Vagina (tissue), 2 donors: ENCODE data around the gene NDUFAB1. TPM values are rescaled to one million over a fixed set of nuclear protein-coding genes. Genes with fewer than 3 reads are reported as not detected.

Source experiments
- DNase-seq, 2 donors: peaks; one replicate each; pipeline ENCODE4 v3.0.0-alpha.2; 2017; ENCODE audit errors: extremely low spot score in 2 of 2
- H3K27ac ChIP-seq: fragments of 200-600 bp; sonication (generic); one replicate; pipeline ENCODE4 v1.5.1; 2019
- H3K27me3 ChIP-seq: fragments of 200-600 bp; sonication (generic); one replicate; pipeline ENCODE4 v1.5.1; 2019
- H3K36me3 ChIP-seq, 2 donors: fragments of 200-600 bp; sonication (generic); one replicate each; pipeline ENCODE4 v1.5.1; 2017 to 2019
- H3K4me1 ChIP-seq: fragments of 200-600 bp; sonication (generic); one replicate; pipeline ENCODE4 v1.5.1; 2019
- H3K4me3 ChIP-seq, 2 donors: fragments of 200-600 bp; sonication (generic); 1 replicate in 1 of 2; 2 replicates in 1 of 2; pipeline ENCODE4 v1.5.1; 2016 to 2019
- H3K9me3 ChIP-seq: fragments of 200-600 bp; sonication (generic); one replicate; pipeline ENCODE4 v1.5.1; 2019
- CTCF ChIP-seq, 3 experiments: fragments of 450-650 bp in 2 of 3; fragments of 200-600 bp in 1 of 3; sonication (generic) in 1 of 3; IDR thresholded peaks; one replicate each; pipeline ENCODE4 v1.5.1; 2017 to 2019; ENCODE audit warnings: antibody characterized with exemption in 3 of 3, mild to moderate bottlenecking in 2 of 3, moderate library complexity in 2 of 3
- POLR2A ChIP-seq, 2 donors: fragments of 450-650 bp; IDR thresholded peaks; one replicate each; pipeline ENCODE4 v1.6.1; 2017; ENCODE audit warnings: antibody characterized with exemption in 2 of 2, mild to moderate bottlenecking in 2 of 2, moderate library complexity in 2 of 2
- POLR2AphosphoS5 ChIP-seq, 2 donors: sonication (generic); formaldehyde crosslinking; IDR thresholded peaks; one replicate each; pipeline ENCODE4 v1.9.0; 2017; ENCODE audit warnings: antibody characterized with exemption in 2 of 2, mild to moderate bottlenecking in 2 of 2, low read depth in 1 of 2; ENCODE audit not compliant: insufficient read depth in 1 of 2
- intact Hi-C: fragments of 100-400 bp; cut with DNase I; formaldehyde crosslinking; loops from one replicate; pipeline ENCODE4 v1.15.1; 2023
- total RNA-seq: library from RNA; depleted of rRNA; stranded (reverse); fragments of >200 nt; gene quantifications from one replicate; pipeline ENCODE4 v1.2.3, GENCODE V29; 2016

Gene NDUFAB1
- total RNA-seq, 1 donor from 2014 or later, result 68.8 TPM

DNA sequence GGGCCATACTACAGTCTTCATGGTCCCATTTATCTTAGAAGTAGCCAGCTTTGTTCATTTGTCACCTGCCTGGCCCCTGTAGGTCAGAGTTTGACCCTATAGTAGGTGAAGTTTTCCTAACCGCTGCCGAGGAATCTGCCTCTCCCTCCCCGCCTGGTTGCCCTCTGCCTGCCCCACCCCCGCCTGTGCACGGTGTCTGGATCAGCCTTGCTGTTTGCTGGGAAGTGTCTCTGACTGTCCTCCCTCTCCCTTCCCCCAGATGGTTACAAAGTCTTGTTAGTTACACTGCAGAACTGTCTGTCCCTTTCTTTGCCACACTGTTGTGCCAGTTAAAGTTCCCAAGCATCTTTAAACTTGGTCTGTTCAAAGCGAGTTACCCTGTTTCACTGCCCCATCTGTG, 32.9 kb downstream of the NDUFAB1 start:
- TF ChIP-seq POLR2AphosphoS5 (IDR thresholded peaks at IDR 0.05; ENCODE audit: insufficient read depth in 1 of 2, low read depth in 1 of 2), result no peak
- no peaks in the 10 kb centered on the region for H3K27me3 ChIP-seq
- no peaks in the 10 kb centered on the region for H3K9me3 ChIP-seq
- H3K4me1 ChIP-seq, result peaks cover 29% of the 10 kb centered on the region
- intact Hi-C loops, result no loop called here
- H3K36me3 ChIP-seq, result peaks cover 8 to 80% of the 10 kb centered on the region in 2 donors
- H3K27ac ChIP-seq, result no peak overlapping the region
- no peak overlapping the region for H3K4me3 ChIP-seq
- DNase-seq, result no peak

GRCh38 chr16:23562505-23562904, 33.6 kb downstream of the NDUFAB1 start:
- H3K27me3 ChIP-seq, result no peaks in the 10 kb centered on the region
- H3K36me3 ChIP-seq, result peaks cover 8 to 73% of the 10 kb centered on the region in 2 donors
- no peak for TF ChIP-seq CTCF (IDR thresholded peaks at IDR 0.05)
- TF ChIP-seq POLR2A (IDR thresholded peaks at IDR 0.05), result no peak
- no peak for TF ChIP-seq POLR2AphosphoS5 (IDR thresholded peaks at IDR 0.05; ENCODE audit: insufficient read depth in 1 of 2, low read depth in 1 of 2)
- H3K9me3 ChIP-seq, result no peaks in the 10 kb centered on the region
- intact Hi-C loops, result no loop called here
- no peak overlapping the region for H3K27ac ChIP-seq
- H3K4me3 ChIP-seq, result no peak overlapping the region
- DNase-seq, result no peak
- H3K4me1 ChIP-seq, result peaks cover 31% of the 10 kb centered on the region

DNA sequence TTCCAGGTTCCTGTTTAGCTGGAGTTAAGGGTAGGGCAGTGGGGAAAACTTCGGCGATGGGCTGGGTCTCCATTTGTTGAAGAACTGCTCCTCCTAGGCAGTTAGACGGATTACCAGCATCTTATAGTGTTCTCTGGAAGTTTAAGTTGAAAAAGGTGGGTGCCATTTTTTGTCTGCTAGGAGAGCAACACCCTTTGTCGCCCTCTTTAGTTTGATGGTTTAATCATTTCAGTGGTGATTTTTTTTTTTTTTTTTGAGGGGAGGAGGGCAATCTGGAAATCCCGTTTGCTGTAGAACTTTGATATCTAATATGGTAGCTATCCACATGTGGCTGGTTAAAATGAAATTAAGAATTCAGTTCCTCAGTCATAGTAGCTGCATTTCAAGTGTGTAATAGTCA, 34.5 kb downstream of the NDUFAB1 start:
- Histone ChIP-seq H3K4me3 (no peak overlapping the region), H3K27me3 (no peaks in the 10 kb centered on the region), H3K4me1 (peaks cover 35% of the 10 kb centered on the region), H3K36me3 (peaks cover 8 to 64% of the 10 kb centered on the region in 2 donors), H3K27ac (no peak overlapping the region), H3K9me3 (no peaks in the 10 kb centered on the region)
- no peak for DNase-seq
- intact Hi-C loops, result no loop called here
- no peak for TF ChIP-seq POLR2AphosphoS5 (IDR thresholded peaks at IDR 0.05; ENCODE audit: insufficient read depth in 1 of 2, low read depth in 1 of 2)
- TF ChIP-seq CTCF (IDR thresholded peaks at IDR 0.05), result no peak
- TF ChIP-seq POLR2A (IDR thresholded peaks at IDR 0.05), result no peak

GRCh38 chr16:23557779-23558702, 38.1 kb downstream of the NDUFAB1 start:
- H3K4me1 ChIP-seq, result peaks cover 42% of the 10 kb centered on the region
- peaks cover under 1 to 31% of the 10 kb centered on the region in 2 donors for H3K36me3 ChIP-seq
- H3K27me3 ChIP-seq, result no peaks in the 10 kb centered on the region
- H3K4me3 ChIP-seq, result peak overlapping the region; percentile 78 to 86
- peak in 1 of 2 donors; percentile 87 for DNase-seq
- intact Hi-C loops, result no loop called here
- peak overlapping the region; percentile 91 for H3K27ac ChIP-seq
- no peak for TF ChIP-seq CTCF (IDR thresholded peaks at IDR 0.05)
- peak in 1 of 2 donors; percentile 13 for TF ChIP-seq POLR2A (IDR thresholded peaks at IDR 0.05)
- no peak for TF ChIP-seq POLR2AphosphoS5 (IDR thresholded peaks at IDR 0.05; ENCODE audit: insufficient read depth in 1 of 2, low read depth in 1 of 2)
- H3K9me3 ChIP-seq, result no peaks in the 10 kb centered on the region

DNA sequence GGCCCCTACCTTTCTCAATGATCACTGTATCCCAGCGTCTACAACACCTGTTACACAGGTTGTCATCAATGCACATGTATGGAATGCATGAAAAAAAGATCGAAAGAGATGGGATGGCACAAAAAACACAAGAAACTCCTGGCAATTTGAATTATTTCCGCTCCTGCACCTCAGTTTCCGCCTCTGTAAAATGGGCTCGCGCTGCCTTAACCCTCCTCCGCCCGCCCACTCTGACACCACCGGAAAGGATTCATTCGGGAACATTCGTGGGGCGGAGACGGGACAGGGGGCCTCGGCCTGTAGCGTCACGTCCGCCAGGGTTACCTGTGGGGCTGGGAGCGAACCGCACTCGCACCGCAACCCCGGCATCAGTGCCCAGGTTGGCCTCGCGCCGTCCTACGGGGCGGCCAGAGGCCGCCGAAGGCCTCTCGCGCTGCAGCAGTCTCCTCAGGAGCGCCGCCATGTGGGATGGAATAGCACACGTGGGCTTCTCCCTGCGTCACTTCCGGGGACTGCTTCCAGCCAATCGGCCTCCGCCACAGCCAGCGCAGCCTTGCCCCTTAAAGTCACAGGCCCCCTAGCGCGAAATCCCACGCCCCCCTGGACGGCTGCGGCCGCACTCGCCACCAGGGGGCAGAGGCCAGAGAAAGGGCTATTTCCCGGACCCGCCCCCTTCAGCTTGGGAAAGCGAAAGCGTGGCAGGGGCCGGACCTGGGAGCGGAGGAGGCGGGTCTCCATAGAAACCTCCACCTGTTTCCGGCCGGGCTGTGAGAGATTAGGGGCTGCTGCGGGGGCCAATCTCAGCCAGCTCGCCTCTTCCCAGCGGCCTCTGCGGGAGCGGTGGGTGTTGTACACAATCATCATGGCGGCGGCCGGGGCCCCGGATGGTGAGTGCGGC, 39.0 kb downstream of the NDUFAB1 start, which contains the start of the genes EARS2 and UBFD1:
Gene EARS2, minus strand, starts transcription at position 470 of the 898 bp plus-strand sequence. Its CDS starts 7 bp downstream, at position 463.
Gene UBFD1, plus strand, starts transcription at position 847 of the 898 bp plus-strand sequence. Its CDS starts 16 bp downstream, at position 863.
- no peaks in the 10 kb centered on the region for H3K27me3 ChIP-seq
- H3K9me3 ChIP-seq, result no peaks in the 10 kb centered on the region
- H3K4me3 ChIP-seq, result peak within 1 kb of the TSS; percentile 78 to 86
- intact Hi-C loops, result no loop called here
- H3K27ac ChIP-seq, result peak within 1 kb of the TSS; percentile 91
- peaks cover 42% of the 10 kb centered on the region for H3K4me1 ChIP-seq
- H3K36me3 ChIP-seq, result peaks cover 0 to 31% of the 10 kb centered on the region in 2 donors
- peak; percentile 97 to 98 for DNase-seq
- TF ChIP-seq POLR2AphosphoS5 (IDR thresholded peaks at IDR 0.05; ENCODE audit: insufficient read depth in 1 of 2, low read depth in 1 of 2) (peak; percentile 92 to 96), POLR2A (IDR thresholded peaks at IDR 0.05) (no peak), CTCF (IDR thresholded peaks at IDR 0.05) (peak; percentile 65 to 91 (median 67))
